Ammon's horn (tissue), 1 donor: Measurements from ENCODE around the gene MAML3.

Experiments
- DNase-seq: peaks from one replicate; pipeline ENCODE4 v3.0.0-alpha.2; 2016; ENCODE audit warnings: low spot score

Gene MAML3

GRCh38 chr4:140153718-140154571 is at the start of gene MAML3:
Gene MAML3 (minus strand): TSS chr4:140154184. CDS start chr4:140153327, 857 bp downstream.
- DNase-seq = peak; percentile 95

- DNase-seq = no peak
These were observed 45.0 kb upstream of the MAML3 start for GRCh38 chr4:140198942-140199341.

- DNase-seq = no peak
These were observed 41.8 kb upstream of the MAML3 start for GRCh38 chr4:140195806-140196205.

GRCh38 chr4:140189805-140190204 is 35.8 kb upstream of the MAML3 start:
- no peak for DNase-seq

- no peak for DNase-seq
These were observed 35.0 kb upstream of the MAML3 start for GRCh38 chr4:140188975-140189374.

- DNase-seq = no peak
These were observed 33.3 kb upstream of the MAML3 start for GRCh38 chr4:140187316-140187695.

GRCh38 chr4:140186651-140187315 is 32.8 kb upstream of the MAML3 start:
- DNase-seq = no peak

GRCh38 chr4:140186082-140186438 is 32.1 kb upstream of the MAML3 start:
- no peak for DNase-seq

- DNase-seq = no peak
These were observed 31.6 kb upstream of the MAML3 start for GRCh38 chr4:140185412-140186081.

GRCh38 chr4:140183270-140183669 is 29.3 kb upstream of the MAML3 start:
- DNase-seq = no peak

GRCh38 chr4:140180577-140180976 is 26.6 kb upstream of the MAML3 start:
- DNase-seq = no peak

GRCh38 chr4:140176735-140177134 is 22.8 kb upstream of the MAML3 start:
- DNase-seq = no peak

GRCh38 chr4:140174543-140174942 is 20.6 kb upstream of the MAML3 start:
- DNase-seq = no peak

GRCh38 chr4:140172960-140173359 is 19.0 kb upstream of the MAML3 start:
- DNase-seq = no peak

- no peak for DNase-seq
These were observed 16.3 kb upstream of the MAML3 start for GRCh38 chr4:140170299-140170698.

GRCh38 chr4:140168936-140169335 is 15.0 kb upstream of the MAML3 start:
- DNase-seq = no peak

GRCh38 chr4:140168474-140168873 is 14.5 kb upstream of the MAML3 start:
- DNase-seq = no peak

GRCh38 chr4:140163029-140163810 is 9.2 kb upstream of the MAML3 start:
- no peak for DNase-seq

- no peak for DNase-seq
These were observed 8.6 kb upstream of the MAML3 start for GRCh38 chr4:140162596-140162995.

- no peak for DNase-seq
These were observed 4.5 kb upstream of the MAML3 start for GRCh38 chr4:140158365-140159030.

GRCh38 chr4:140157341-140157740 is 3.4 kb upstream of the MAML3 start:
- no peak for DNase-seq
